ENCODE data around the gene SLC38A3.

DNA sequence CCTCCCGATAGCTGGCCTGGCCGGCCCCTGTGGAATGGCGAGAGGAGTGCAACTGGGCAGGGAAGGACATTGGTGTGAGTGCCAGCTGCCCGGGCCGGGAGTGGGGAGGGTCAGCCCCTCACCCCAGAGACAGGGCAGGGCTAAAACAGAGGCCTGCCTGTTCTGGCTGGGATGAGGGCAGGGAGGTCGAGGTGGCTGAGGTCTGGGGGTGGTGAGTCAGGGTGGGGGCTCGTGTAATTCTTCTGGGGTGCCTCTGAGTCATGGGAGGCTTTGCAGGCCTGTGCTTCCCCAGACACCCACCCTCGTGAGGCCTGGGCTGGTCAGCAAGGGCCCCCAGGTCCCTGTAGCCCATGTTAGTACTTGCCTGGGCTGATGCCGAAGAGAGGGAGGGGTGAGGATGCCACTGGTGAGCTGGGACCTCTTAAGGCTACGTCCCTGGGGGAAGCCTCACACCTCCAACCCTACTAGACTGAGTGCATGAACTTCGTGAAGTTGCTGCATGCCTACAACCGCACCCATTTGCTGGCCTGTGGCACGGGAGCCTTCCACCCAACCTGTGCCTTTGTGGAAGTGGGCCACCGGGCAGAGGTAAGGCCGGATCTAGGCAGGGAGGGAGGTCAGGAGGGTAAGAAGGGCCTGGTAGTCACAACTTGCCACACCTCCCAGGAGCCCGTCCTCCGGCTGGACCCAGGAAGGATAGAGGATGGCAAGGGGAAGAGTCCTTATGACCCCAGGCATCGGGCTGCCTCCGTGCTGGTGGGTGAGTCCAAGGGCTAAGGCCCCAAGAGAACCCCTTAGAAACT, 65.6 kb downstream of the SLC38A3 start:
- no peak for TF ChIP-seq POLR2AphosphoS5 (IDR thresholded peaks at IDR 0.05; ENCODE audit: low read depth, low read length)
- TF ChIP-seq, protein P1, sequence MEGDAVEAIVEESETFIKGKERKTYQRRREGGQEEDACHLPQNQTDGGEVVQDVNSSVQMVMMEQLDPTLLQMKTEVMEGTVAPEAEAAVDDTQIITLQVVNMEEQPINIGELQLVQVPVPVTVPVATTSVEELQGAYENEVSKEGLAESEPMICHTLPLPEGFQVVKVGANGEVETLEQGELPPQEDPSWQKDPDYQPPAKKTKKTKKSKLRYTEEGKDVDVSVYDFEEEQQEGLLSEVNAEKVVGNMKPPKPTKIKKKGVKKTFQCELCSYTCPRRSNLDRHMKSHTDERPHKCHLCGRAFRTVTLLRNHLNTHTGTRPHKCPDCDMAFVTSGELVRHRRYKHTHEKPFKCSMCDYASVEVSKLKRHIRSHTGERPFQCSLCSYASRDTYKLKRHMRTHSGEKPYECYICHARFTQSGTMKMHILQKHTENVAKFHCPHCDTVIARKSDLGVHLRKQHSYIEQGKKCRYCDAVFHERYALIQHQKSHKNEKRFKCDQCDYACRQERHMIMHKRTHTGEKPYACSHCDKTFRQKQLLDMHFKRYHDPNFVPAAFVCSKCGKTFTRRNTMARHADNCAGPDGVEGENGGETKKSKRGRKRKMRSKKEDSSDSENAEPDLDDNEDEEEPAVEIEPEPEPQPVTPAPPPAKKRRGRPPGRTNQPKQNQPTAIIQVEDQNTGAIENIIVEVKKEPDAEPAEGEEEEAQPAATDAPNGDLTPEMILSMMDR (IDR thresholded peaks at IDR 0.05), result no peak
- TF ChIP-seq, protein P2, sequence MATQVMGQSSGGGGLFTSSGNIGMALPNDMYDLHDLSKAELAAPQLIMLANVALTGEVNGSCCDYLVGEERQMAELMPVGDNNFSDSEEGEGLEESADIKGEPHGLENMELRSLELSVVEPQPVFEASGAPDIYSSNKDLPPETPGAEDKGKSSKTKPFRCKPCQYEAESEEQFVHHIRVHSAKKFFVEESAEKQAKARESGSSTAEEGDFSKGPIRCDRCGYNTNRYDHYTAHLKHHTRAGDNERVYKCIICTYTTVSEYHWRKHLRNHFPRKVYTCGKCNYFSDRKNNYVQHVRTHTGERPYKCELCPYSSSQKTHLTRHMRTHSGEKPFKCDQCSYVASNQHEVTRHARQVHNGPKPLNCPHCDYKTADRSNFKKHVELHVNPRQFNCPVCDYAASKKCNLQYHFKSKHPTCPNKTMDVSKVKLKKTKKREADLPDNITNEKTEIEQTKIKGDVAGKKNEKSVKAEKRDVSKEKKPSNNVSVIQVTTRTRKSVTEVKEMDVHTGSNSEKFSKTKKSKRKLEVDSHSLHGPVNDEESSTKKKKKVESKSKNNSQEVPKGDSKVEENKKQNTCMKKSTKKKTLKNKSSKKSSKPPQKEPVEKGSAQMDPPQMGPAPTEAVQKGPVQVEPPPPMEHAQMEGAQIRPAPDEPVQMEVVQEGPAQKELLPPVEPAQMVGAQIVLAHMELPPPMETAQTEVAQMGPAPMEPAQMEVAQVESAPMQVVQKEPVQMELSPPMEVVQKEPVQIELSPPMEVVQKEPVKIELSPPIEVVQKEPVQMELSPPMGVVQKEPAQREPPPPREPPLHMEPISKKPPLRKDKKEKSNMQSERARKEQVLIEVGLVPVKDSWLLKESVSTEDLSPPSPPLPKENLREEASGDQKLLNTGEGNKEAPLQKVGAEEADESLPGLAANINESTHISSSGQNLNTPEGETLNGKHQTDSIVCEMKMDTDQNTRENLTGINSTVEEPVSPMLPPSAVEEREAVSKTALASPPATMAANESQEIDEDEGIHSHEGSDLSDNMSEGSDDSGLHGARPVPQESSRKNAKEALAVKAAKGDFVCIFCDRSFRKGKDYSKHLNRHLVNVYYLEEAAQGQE (IDR thresholded peaks at IDR 0.05; ENCODE audit: insufficient read depth in 1 of 2, low read depth in 2 of 2, low read length in 1 of 2), result no peak

Data from Panc1 (cell line).